Coronary artery (tissue), 2 donors: Measurements from ENCODE around the gene ELK4.

Experiments
- DNase-seq: peaks from one replicate; pipeline ENCODE4 v3.0.0-alpha.2; 2017; ENCODE audit warnings: low spot score
- H3K27ac ChIP-seq, 2 donors: fragments of 200-600 bp; sonication (generic); one replicate each; pipeline ENCODE4 v1.5.1; 2016 to 2019
- H3K4me3 ChIP-seq: fragments of 200-600 bp; sonication (generic); 2 replicates; pipeline ENCODE4 v1.5.1; 2016; ENCODE audit warnings: mild to moderate bottlenecking, moderate library complexity
- TF ChIP-seq, protein P1 (sequence below): fragments of 200-600 bp; sonication (generic); IDR thresholded peaks from one replicate; pipeline ENCODE4 v1.5.1; 2019; ENCODE audit warnings: antibody characterized with exemption

The ELK4 gene

DNA sequence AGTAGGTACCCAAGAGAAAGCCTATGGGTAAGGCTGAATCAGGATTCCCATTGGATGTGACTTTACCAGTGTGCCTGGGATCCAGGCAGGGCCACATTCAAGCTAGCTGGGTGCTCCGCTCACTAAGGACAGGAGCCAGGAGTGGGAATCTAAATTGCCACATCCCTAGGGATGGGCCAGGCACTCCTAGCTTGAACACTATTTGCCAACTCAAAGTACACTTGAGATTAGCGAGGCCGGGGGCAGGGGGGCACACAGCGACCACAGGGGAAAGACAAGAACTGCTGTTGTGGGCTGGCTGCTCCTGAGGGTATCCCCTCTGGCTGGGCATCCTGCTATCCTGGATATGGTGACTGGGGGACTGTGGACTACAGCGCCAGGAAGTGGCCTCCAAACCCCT lies 44.2 kb upstream of the ELK4 start:
- DNase-seq = no peak
- Histone ChIP-seq H3K4me3 (no peak overlapping the region), H3K27ac (no peak overlapping the region)
- TF ChIP-seq, protein P1, sequence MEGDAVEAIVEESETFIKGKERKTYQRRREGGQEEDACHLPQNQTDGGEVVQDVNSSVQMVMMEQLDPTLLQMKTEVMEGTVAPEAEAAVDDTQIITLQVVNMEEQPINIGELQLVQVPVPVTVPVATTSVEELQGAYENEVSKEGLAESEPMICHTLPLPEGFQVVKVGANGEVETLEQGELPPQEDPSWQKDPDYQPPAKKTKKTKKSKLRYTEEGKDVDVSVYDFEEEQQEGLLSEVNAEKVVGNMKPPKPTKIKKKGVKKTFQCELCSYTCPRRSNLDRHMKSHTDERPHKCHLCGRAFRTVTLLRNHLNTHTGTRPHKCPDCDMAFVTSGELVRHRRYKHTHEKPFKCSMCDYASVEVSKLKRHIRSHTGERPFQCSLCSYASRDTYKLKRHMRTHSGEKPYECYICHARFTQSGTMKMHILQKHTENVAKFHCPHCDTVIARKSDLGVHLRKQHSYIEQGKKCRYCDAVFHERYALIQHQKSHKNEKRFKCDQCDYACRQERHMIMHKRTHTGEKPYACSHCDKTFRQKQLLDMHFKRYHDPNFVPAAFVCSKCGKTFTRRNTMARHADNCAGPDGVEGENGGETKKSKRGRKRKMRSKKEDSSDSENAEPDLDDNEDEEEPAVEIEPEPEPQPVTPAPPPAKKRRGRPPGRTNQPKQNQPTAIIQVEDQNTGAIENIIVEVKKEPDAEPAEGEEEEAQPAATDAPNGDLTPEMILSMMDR = no peak

DNA sequence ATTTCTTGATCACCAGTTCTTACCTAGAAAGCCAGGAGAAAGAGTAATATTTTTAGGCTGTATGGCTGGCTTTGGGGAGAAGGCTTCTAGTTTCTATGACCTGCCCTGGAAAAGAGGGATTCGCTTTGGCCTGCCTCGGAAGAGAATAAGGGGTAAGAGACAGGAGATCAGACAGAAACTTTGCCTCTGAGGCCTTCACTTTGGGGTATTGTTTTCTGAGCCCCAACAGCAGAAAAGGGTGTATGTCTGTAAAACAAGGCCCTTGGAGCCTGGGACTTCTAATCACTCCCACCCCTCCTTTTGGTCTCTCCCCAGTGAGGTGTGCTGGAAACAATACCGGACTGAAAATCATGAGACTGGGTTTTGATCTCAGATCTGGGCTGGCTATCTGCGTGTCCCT lies 43.4 kb upstream of the ELK4 start:
- Histone ChIP-seq H3K27ac (no peak overlapping the region), H3K4me3 (no peak overlapping the region)
- TF ChIP-seq, protein P1 = no peak
- no peak for DNase-seq

DNA sequence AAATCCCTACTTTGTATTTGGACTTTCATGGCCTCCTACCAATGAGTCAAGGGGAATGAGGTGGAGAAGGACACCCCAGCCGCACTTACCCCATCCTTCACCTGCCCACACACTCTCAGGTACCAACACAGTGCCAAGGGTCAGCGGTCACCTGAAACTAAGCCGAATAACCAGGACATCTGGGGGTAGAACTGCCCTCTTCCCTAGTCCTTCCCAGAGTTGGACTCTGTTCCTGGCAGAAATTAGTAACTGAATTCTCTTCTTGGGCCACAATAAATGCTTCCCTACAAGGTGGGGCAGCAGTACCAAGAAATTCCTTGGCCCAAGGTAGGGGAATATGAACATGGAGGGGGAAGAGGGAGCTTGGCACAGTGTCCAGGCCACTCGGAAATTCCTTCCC lies 41.2 kb upstream of the ELK4 start:
- no peak overlapping the region for H3K27ac ChIP-seq
- no peak overlapping the region for H3K4me3 ChIP-seq
- TF ChIP-seq, protein P1 = no peak
- no peak for DNase-seq

- no peak overlapping the region for H3K27ac ChIP-seq
- DNase-seq = no peak
- no peak overlapping the region for H3K4me3 ChIP-seq
- TF ChIP-seq, protein P1 = no peak
Measured at GRCh38 chr1:205672395-205672889, 40.6 kb upstream of the ELK4 start.

- Histone ChIP-seq H3K27ac (no peak overlapping the region), H3K4me3 (no peak overlapping the region)
- TF ChIP-seq, protein P1 = no peak
- no peak for DNase-seq
Measured at GRCh38 chr1:205670611-205671430, 39.0 kb upstream of the ELK4 start.

GRCh38 chr1:205670150-205670446 lies 38.3 kb upstream of the ELK4 start:
- TF ChIP-seq, protein P1 = no peak
- DNase-seq = no peak
- H3K4me3 ChIP-seq = no peak overlapping the region
- H3K27ac ChIP-seq = no peak overlapping the region
